GM19468 (cell line): ENCODE results near the gene RPN2.

Experiments used
- ATAC-seq: cut with Tn5 transposase; IDR thresholded peaks from one replicate; pipeline ENCODE4 v1.9.1; 2021; ENCODE audit warnings: mild to moderate bottlenecking, moderate library complexity, moderate number of reproducible peaks; ENCODE audit not compliant: unreplicated experiment; ENCODE audit errors: extremely low read depth

RPN2 gene

GRCh38 chr20:37238935-37239451 is 59.9 kb downstream of the RPN2 start:
- no peak for ATAC-seq

GRCh38 chr20:37240337-37241067 is 61.4 kb downstream of the RPN2 start:
- ATAC-seq: no peak

GRCh38 chr20:37242503-37242902 is 63.4 kb downstream of the RPN2 start:
- no peak for ATAC-seq

- ATAC-seq: no peak
These were observed 64.2 kb downstream of the RPN2 start for GRCh38 chr20:37243076-37243936.

GRCh38 chr20:37243937-37244571 is 64.9 kb downstream of the RPN2 start:
- no peak for ATAC-seq

GRCh38 chr20:37244572-37244957 is 65.4 kb downstream of the RPN2 start:
- no peak for ATAC-seq

- ATAC-seq: no peak
These were observed 66.4 kb downstream of the RPN2 start for GRCh38 chr20:37245216-37246150.

GRCh38 chr20:37246736-37247135 is 67.6 kb downstream of the RPN2 start:
- ATAC-seq: no peak

- no peak for ATAC-seq
These were observed 68.4 kb downstream of the RPN2 start for GRCh38 chr20:37247547-37247946.

- ATAC-seq: no peak
These were observed 70.2 kb downstream of the RPN2 start for GRCh38 chr20:37249304-37249703.

- no peak for ATAC-seq
These were observed 72.8 kb downstream of the RPN2 start for GRCh38 chr20:37251825-37252477.

- no peak for ATAC-seq
These were observed 74.0 kb downstream of the RPN2 start for GRCh38 chr20:37253087-37253486.

- no peak for ATAC-seq
These were observed 75.2 kb downstream of the RPN2 start for GRCh38 chr20:37254114-37254878.

- ATAC-seq: no peak
These were observed 77.2 kb downstream of the RPN2 start for GRCh38 chr20:37256286-37256685.

- ATAC-seq: no peak
These were observed 78.4 kb downstream of the RPN2 start for GRCh38 chr20:37257530-37257929.

GRCh38 chr20:37257988-37258387 is 78.9 kb downstream of the RPN2 start:
- no peak for ATAC-seq

GRCh38 chr20:37259031-37259430 is 79.9 kb downstream of the RPN2 start:
- no peak for ATAC-seq

- ATAC-seq: no peak
These were observed 80.7 kb downstream of the RPN2 start for GRCh38 chr20:37259865-37260264.

- no peak for ATAC-seq
These were observed 81.8 kb downstream of the RPN2 start for GRCh38 chr20:37260923-37261322.
